Stimulated activated CD4-positive, alpha-beta T cell treated with anti-CD3 and anti-CD28 coated beads, Interleukin-15, amount 100 ng/mL, for 1 hour (primary cell): ENCODE results near the gene OGA.

Experiments used
- DNase-seq, 2 donors: peaks; one replicate each; pipeline ENCODE4 v3.0.0-alpha.2; 2020; ENCODE audit warnings: low read depth in 1 of 2, low spot score in 1 of 2

OGA gene

GRCh38 chr10:101761226-101761625 lies 57.0 kb downstream of the OGA start:
- no peak for DNase-seq

DNA sequence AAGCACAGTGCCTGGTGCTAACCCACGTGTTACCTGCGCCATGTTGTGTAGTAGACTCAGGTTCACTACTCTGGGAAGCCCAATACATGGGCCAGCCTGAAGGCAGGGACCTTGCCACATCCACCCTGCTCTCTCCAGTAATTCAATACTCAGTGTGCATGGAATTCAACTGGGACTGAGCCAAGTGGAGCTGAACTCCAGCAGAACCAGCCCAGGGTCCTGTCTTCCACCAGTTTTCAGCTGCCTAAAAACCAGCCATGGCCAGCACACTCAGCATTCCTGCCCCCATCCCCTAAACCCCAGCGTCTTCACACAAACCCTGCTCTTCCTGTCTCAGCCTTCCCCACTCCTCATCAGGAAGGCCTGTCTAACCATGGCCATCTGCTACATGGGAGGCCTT lies 57.7 kb downstream of the OGA start:
- DNase-seq: no peak

DNA sequence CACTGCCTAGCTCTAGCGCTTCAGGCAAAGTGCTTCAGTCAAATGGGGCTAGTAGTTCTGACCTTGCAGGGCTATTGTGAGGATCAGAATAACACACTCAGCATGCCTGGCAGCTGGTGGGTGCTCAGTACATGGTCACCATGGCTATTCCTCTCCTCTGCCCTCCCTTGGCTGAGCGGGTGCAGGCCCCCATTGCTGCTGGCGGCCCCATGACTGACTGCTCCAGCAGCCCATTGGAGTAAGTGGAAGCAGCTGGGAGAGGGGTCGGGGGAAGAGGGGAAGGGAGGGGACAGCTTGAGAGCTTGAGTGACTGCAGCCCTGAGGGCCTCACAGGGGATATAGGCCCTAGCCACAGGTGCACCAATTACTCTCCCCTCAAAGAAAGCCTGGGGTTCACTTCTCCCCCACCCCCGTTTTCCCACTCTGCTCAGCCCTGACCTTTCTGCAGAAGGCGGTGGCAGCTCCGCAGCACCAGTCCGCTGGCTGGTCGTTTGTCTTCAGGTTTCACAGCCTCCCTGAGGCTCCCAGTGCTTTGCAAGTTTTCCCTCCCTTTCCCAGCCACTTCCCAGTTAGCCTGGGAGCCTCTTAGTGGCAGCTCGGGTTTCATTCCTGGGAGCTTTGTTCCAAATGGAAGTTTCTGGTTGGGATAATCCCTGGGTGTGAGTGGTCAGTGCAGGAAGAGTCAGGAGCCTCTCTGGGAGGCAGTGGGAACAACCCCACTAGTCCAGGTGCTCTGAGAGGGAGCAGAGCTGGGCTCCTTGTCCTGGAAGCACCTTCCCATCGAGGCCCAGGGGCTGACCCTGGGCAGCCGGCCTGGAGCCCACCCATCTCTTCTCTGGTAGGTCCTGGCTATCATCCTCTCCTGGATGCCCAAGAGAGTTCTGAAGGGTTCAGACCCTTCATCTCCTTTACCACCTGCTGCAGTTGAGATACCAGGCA lies 58.7 kb downstream of the OGA start:
- no peak for DNase-seq

DNA sequence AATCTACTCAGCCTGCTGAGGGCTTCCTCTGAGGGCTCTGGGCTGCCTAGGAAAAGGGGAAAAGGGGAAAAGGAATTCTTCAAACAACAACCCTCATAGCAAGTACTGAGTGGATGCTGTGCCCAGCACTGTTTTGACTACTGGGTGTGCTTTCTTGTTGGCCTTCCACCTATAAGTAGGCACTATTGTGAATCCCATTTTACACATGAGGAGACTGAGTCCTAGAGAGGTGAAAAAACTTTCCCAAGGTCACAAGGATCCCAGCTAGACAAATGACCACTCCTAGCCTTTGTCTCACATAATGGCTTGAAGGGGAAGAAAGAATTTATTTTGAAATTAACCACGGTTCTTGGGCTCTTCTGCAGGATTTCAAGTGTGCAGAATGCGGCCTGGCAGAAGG lies 59.4 kb downstream of the OGA start:
- DNase-seq: no peak

- DNase-seq: no peak
Measured at GRCh38 chr10:101752241-101752640, 66.0 kb downstream of the OGA start.

GRCh38 chr10:101749047-101750016 lies 68.9 kb downstream of the OGA start:
- no peak for DNase-seq

DNA sequence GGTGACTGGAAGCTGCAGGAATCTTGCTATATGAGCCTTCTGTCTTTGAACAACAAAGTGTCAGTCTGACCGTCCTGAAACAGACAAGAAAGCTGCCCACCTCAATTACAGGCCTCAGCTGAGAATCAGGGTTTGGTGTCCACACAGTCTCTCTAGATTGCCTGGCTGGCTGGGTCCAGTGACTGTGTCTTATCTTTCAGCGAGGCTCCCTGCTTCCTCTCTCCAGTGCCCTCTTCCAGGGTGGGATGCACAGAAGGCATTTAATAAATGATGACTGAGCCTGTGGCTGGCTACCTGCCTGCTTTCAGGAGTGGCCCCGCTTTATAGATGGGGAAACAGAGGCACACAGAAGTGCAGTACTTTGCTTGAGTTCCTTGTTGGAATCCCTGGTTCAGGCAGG lies 69.7 kb downstream of the OGA start:
- DNase-seq: no peak

DNA sequence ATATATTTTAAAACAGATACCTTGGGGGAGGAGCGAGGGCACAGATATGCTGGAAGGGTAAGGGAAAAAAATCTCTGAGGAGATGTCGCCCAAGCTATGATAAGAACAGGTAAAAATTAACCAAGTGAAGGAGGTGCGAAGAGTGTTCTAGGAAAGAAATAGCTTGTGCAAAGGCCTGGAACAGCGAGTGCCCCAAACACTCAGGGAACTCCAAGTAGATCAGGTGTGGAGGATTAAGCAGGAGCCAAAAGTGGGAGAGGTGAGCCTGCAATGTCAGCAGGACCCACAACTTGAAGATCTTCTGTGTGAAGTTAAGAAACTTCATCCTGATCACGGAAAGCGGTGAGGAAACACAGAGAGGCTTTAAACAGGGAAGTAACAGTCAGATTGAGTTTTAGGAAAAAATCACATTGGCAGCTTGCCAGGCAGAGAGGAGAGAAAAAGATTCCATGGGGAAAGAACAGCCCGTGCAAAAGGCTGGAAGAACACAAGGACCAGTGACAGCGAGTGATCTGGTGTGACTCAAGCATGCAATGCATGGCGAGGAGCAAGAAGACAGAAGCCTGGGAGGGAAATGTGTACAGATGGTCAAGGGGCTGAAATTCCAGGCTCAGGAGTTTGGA lies 73.1 kb downstream of the OGA start:
- DNase-seq: no peak

GRCh38 chr10:101744267-101744666 lies 74.0 kb downstream of the OGA start:
- no peak for DNase-seq

GRCh38 chr10:101741938-101742337 lies 76.3 kb downstream of the OGA start:
- no peak for DNase-seq

DNA sequence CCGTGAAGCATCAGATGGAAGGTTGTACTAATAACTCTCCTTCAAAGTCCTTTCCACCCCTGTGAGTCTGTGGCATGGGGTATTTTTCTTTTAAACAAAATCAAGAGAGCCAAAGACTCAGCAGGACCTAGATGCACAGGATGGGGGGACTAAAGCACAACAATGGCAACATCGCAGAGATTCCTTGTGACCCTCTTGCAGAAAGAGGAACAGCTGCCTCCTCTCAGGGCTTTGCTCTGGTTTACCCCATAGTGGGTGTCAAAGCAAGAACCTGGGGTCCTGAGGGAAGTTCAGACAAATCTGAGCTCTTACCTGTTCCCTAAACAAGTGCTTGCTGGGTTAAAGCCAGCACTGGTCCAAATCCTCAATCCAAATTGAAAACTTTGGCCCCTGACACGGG lies 81.6 kb downstream of the OGA start:
- no peak for DNase-seq
